ENCODE measurements around the gene ESPN.

- TF ChIP-seq YY1 (IDR thresholded peaks at IDR 0.05; ENCODE audit: insufficient read depth, insufficient read length) (no peak), ZNF274 (IDR thresholded peaks at IDR 0.05; ENCODE audit: low read depth, low read length) (no peak)
These were observed 35.9 kb downstream of the ESPN start for GRCh38 chr1:6460301-6461050.

All from NT2/D1 (cell line).